ENCODE data around the gene OR2A1.
"Not testable (repeated sequence)": the region's sequence is repeated elsewhere in the genome, so short reads cannot be mapped to it uniquely, and the experiment has no call there.

The OR2A1 gene, protein sequence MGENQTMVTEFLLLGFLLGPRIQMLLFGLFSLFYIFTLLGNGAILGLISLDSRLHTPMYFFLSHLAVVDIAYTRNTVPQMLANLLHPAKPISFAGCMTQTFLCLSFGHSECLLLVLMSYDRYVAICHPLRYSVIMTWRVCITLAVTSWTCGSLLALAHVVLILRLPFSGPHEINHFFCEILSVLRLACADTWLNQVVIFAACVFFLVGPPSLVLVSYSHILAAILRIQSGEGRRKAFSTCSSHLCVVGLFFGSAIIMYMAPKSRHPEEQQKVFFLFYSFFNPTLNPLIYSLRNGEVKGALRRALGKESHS

DNA sequence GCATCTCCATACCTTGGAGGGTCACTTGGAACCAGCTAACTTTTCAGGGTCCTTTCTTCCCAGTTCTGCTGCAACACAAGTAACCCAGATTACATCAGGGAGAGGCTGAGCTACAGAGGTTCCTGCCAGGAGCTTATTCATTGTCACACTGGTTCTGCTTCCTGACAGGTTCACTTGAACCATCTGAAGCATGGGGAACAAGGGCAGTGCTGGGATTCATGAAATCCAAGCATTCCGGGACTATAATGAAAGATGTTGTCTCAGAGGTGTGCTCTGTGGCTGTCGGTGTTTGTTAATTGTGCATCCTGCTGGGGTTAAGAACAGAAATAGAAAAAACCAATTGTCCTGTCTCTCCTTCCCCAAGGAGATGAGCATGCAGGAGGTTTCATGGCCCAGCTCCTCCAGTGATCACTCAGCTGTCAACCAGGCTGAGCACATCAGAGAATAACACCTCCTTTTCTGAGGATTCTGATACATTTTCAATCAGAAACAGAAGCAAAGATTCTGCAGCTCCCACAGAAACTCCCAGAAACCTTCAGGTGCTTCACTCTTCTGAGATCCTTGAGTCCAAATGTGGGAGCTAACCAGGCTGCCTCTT is at the start of gene OR2A1:
Gene OR2A1 (plus strand): TSS at position 548 of the 598 bp plus-strand sequence. CDS start 5,706 bp downstream, outside the sequence.
- DNase-seq: not testable (repeated sequence)

DNA sequence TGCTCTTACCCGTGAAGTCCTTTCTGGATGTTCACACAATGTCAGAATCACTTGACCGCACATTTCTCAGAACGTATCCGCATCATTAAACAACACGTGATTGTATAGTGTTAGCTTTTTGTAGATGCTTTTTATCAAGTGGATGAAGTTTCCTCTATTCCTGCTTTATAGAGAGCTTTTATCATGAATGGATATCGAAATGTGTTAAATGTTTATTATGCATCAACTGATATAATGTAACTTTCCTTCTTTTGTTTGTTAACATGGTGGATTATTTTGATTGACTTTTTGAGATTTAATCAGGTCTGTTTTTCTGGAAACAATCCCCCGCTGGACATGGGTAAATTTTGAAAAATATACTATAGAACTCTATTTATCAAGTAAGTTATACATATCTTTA is 47.5 kb upstream of the OR2A1 start, which contains the start of gene OR2A7:
Gene OR2A7 (minus strand): TSS at position 101 of the 400 bp plus-strand sequence. CDS start 5,164 bp downstream, outside the sequence.
- not testable (repeated sequence) for DNase-seq

DNA sequence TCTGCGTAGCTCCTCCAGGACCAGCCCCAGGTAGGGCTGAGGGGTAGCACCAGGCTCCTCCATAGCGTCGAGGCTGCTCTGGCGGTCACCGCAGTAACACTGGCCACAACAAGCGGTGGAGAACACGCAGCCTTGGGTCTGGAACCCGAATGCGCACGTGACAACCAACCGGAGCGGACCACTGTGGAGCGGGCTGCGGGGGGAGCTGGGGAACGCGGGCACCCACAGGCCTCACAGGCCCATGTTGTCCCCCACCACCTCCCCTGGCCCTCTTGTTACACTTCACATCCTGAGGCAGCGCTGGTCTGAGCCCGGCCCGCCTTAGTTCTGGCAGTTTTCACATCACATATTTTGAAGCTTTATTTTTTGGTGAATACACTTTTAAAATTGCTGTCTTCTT is 43.0 kb upstream of the OR2A1 start, which contains the start of gene CTAGE8:
Gene CTAGE8 (minus strand): TSS at position 101 of the 400 bp plus-strand sequence. CDS start 38 bp downstream, at position 63.
- not testable (repeated sequence) for DNase-seq

DNA sequence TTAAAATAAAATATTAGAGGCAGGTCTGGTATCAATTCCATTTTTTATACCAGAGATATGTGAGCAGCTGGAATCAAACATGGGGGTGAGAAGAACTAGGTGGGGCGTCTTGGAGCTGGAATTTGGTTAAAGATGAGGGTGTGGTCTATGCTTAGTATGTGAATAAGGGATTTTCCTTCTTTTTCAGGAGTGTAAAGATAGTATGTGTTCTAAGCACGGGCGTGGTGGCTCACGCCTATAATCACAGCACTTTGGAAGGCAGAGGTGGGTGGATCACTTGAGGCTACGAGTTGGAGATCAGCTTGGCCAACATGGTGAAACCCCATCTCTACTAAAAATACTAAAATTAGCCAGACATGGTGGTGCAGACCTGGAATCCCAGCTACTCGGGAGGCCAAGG is 36.9 kb upstream of the OR2A1 start:
- DNase-seq: not testable (repeated sequence)

DNA sequence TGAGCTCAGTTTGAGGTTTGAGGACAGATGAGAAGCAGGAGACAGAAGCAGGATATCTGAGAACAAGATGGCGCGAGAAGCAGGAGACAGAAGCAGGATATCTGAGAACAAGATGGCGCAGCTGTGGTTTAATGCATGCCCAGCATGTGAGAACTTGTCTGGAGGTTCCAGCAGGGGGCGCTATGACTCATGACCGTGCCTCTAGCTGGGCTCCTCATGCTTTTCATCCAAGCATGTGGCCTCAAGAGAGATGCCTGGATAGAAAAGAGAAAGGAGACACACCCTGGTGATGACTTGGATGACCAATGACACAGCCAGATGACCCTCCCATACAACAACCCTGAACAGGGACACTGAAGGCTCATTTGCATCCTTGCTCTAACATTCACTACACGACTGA is 32.2 kb upstream of the OR2A1 start:
- DNase-seq: not testable (repeated sequence)

DNA sequence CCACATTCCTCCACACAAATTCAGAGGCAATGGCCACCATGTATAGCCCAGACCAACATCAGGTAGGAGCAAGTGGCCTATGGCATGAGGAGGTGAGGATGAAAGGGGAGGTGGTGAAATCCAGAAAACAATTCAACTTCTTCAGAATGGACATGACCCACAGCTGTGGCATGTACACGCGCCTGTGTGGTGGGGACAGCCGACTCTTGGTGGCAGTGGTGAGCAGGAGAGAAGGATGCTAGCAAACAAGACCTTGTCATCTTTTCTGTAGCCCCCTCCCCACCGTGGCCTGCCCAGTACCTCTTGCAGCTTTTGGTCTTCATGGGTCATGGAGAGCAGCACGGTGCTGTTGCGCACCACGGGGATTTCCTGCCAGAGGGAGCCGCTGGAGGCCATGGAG is 30.2 kb upstream of the OR2A1 start:
- DNase-seq: not testable (repeated sequence)

DNA sequence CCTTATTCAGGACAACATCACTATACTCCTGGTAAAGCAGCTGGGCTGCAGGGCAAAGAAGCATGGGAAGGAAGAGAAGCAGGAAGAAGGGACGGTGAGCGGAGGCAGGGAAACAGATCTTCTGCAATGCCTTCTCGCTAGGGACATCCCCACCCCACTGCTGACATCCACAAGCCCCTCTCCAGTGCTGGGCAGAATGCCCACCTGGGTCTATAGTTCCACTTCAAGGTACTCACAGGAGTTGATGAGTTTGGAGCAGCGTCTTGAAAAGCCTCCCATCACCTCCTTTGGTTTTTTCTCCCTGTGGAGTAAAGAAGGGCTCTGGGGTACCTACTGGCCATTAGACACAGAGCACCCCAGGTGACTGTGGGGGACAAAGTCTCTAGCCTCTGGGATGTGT is 29.7 kb upstream of the OR2A1 start:
- DNase-seq: not testable (repeated sequence)

DNA sequence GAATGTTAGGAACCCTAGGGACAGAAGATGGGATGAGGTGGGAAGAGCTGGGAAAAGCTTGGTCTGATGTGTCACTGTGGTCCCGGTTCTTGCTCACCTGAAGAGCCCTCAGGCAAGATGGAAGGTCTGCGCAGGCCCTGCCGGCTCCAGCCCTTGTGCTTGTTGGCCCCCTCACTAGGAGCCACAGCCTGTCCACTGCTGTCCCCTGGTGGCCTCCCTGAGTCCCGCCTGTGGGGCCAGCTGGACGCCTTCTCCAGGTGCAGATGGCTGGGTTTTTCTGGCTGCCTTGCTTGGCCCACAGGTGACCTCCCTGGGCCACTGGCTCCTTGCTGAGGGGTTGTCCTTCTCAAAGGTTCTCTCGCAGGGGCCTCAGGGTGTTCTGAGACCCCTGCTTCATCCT is 28.5 kb upstream of the OR2A1 start:
- not testable (repeated sequence) for DNase-seq

DNA sequence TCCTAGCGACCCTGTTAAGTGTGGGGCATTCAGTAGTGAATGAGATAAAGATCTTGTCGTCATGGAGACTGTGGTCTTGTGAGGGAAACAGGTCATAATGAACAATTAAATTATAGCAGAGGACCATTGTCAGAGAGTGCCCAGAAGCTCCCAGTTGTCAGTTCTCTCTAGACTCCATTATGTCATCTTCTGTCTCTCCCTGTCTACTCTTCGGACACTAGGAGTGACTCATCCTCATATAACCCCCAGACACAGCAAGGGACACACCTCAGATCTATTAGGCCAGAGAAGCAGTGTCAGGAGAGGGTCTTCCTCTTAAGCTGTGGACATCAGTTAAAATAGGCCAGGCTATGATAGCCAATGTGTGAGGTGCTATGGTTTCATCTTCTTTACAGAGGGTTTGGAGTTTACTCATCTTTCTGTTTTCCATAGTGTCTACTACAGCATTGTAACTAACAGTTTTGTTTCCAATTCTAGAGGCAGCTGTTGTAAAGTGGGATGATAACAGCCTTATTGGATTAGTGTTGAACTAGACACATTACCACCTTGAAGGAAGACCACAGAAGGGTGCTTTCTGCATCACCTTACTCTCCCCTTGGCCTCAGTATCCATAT is 24.9 kb upstream of the OR2A1 start:
- DNase-seq: not testable (repeated sequence)

DNA sequence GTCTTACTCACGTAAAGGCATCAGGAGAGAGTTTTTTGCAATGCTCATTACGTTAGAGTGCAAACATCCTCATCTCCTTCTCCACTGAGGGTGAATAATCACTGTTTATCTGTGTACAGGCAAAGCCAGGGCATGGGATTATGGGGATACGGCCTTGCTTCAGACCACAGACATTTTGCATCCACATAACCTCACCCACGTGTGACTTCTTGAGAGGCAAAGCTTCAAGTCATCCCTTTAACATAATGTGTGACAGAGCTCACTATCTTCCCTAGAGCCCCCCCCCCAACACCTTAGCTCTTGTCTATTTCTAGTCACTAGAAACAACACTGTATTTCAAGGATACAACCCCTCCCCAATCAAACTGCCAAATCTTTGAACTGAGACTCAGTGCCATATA is 20.6 kb upstream of the OR2A1 start:
- DNase-seq: not testable (repeated sequence)

DNA sequence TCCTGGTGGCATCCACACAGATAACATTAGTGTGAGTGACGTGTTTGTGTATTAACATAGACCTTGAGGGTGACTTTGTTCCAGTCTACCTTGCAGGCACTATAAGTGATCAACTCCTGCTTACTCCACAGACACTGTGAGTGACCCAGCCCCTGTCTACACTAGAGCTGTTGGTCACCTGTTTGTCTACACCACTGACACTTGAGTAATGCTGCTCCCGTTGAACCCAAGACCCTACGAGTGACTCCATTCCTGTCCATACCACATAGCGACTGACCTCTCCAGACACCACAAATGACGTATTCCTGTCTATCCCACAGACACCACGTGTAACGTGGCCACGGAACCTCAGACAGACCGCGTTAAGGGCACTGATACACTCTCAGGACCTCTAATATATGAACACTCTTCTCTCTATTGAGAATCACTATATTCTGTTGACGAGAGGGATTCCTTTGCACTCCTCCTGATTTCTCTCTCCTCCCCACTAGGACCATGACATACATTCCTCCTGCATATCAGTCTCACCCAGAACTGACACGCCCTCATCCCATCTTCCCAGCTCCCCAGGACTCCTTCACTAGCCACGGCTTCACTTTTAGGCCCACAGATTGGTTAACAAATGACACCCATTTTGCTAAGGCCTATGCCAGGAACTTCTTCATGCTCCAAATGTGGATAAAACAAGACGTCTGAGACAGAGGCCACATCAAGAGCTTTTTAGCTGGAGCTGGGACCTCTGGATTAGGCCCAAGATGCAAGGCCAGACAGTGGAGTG is 19.6 kb upstream of the OR2A1 start:
- not testable (repeated sequence) for DNase-seq

DNA sequence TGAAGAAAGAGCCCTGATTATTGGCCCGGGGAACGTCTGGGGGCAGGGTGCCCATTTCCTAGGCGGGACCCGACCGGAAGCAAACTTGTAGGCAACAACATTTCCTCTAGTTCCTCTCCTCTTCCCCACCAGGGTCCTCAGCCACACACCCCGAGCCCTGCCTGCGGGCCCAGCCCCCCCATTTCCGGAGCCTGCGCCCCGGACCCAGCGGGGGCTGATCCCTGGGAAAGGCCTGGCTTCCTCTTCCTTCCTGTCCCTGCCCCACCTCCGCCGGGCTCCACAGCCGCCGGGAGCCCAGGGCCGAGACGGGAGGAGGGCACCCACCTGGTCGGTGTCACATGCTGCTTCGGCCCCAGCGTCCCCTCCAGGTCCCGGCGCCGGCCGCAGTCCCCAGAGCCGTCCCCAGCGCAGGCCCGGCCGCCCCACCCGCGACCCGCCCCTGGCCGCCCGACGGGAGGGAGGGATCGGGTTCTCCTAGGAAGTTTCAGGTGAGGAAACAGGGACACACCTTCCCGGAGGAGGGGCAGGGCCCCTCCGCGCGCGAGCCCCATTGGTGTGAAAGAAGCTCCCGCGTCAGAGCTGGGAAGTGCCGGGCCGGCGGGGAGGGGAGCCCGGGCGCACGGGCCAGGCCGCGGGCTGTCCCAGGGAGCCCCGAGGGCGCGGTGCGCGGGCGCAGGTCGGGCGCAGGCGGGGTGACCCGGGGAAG is 18.3 kb upstream of the OR2A1 start:
- not testable (repeated sequence) for DNase-seq

DNA sequence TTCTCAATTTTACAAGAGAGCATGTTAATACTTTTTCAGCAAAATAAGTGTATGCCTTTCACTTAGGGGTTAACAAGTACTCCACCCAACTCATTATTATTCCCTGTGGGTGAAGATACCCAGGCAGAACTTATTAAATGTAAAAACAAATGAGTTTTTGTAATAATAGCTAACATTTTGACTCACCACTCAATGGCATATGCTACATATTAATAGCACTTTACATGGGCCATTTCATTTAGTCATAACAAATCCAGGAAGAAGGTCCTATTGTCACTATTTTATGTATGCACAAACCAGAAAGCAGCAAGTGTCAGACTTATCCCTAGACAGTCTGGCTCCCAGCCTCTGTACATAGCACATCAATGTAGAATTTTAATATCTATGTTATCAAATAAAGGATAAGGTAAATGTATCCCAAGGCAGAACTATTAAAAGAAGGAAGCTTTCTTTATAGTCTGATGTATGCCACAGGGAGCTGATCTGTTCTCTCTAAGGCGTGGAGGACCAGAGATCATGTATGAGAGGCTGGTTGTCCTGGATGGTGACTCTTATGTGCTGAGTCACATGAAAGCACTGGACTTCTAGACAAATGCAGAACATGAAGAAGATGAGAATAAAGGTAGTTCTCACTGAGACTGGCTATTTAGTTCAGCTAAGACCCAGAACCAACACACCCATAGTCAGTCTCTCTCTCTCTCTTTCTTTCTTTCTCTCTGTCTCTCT is 9.5 kb upstream of the OR2A1 start:
- not testable (repeated sequence) for DNase-seq

DNA sequence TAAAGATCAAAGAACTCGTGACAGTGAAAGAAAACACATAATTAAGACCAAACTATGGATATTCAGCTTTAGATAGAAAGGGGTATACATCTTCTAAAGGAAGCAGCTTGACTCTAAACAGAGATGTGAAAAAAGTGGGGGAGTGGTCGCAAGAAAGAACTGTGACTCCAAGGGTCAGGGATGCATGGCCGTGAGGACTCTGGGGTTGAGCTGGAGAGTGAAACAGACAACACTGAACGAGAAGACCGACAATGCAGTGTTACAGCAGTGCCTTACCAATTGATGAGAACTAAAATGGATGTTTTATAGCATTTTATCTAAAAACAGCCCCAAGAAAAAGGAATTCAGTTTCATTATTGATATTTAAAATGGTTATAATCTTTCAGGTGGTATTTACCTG is 8.6 kb upstream of the OR2A1 start:
- not testable (repeated sequence) for DNase-seq

DNA sequence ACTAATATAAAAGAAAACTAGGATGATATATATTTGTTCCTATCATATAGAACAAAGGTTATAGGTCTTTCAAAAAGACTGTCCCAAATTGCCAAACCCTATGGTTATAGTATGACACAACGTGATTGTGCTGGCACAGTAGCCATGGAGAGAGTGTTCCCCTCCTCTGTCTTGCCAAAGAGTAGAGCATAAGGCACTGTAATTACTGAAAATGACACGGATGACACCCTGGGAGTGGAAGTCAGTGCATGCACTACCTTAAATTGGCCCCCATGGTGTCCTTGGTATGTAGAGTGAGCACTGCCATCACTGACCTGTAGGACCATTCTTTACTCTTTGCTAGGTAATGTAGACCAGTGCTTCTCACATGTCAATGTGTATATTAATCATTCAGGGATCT is 7.1 kb upstream of the OR2A1 start:
- not testable (repeated sequence) for DNase-seq

DNA sequence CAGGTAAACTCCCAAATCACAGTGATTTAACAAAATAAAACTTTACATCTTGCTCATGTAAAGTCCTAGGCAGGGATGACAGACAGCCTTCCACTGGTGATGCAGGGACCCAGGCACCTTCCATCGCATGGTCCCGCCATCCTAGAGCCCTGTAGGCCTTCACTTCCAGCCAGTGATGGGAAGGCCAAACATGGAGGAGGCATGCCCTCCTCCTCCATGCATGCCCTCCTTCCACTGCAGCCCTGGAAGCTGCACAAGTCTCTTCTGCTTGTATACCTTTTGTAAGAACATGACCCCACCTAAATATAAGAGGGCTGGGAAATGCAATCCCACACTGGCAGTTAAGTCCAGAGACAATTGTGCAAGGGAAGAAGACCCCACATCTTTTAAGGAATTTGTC is 2.5 kb upstream of the OR2A1 start:
- DNase-seq: not testable (repeated sequence)

DNA sequence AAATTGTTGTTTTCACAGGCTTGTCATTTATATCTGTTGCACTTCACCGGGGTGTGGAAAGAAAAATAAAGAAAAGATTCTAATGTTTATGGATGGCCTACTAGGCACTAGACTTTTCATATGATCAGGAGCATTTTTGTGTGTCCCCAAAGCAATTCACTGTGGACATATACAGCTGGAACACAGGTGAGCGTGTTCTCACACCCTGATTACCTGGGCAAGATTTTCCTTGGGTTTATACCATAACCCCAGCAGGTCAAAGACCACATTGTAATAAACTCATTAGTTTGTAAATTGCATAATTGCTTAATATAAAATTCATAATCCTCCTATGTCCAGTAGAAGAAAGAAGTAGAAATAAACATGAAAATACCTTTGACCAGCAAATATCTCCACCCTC is 1.0 kb upstream of the OR2A1 start:
- not testable (repeated sequence) for DNase-seq

DNA sequence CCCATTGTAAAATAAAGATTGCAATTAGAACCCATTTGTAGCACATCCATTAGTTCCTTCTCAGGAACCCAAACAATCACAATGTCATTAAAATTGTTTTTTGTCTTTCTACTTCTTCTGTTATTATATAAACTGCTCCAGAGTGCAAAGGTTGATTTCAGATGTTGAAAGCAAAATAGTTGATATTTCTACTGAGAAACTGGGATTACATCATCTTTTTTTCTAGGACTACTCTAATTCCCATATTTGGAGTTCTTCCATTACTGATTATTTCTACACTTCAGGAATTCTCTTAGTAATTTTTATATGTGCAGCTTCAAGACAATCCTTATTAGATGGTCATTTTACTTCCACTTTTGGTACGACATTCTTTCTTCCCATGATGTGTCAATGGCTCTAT is 5.3 kb downstream of the OR2A1 start:
- DNase-seq: not testable (repeated sequence)

DNA sequence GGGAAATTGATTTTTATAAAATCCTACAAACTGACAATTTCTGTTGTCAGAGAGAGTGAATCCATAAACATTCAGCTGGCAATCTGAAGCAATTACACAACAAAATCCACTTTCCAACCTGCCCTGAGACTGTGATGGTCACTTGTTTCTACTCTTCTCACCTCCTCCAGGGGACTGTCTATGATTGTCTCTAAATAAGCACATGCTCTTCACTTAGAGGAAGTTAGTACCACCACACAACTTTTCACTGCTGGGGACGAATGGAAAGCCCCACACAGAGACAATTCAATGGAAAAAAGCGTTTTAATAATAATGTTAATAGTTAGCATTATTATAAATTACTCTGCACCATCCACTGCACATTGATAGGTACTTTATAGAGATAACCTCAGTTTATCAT is 7.3 kb downstream of the OR2A1 start:
- DNase-seq: not testable (repeated sequence)

DNA sequence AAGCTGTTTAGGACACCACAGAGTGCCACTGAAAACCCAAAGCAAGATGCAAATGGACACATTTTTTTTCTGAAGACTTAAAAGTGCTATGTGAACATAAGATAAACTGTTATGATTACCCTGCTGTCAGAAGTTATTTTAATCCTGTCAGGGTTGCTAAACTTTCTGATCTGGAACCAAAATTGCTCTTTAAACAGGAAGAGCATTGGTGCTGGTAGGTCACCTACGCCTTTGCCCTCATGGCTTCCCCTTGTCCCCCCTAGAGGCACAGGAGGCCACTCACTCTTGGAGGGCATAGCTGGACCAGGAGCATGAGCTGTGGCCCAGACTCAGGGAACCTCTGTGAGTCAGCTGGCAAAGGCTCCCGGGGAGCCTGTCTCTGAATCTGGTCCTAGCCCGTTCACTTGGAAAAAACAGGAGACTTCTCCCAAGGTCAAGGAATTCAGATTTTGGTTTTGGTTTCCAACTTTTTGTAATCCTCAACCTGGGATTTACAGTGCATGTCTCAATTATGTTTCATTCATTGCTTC is 9.5 kb downstream of the OR2A1 start:
- DNase-seq: not testable (repeated sequence)

DNA sequence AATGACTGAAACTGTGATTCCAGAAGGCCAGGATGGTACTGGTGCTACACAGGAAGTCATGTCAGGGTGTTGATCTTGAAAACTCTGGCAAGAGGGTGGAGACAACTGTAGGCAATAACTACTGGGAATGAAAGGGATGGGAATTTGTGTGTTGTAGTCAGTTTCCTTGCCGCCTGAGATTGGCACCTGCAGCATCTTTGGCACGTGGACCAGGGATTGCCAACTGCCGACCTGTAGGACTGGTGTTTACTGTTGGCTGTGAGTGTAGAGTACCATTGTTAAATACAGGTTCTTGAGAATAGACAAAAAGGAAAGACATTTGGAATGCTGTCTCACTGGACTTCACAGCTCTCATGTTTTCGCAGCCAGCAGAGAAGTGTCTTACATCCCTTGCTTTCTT is 11.1 kb downstream of the OR2A1 start:
- not testable (repeated sequence) for DNase-seq
